ENCODE measurements around the gene SLIT3.

The SLIT3 gene

GRCh38 chr5:168813184-168813968 is 487.6 kb downstream of the SLIT3 start:
- no peak for DNase-seq

GRCh38 chr5:168810641-168811040 is 490.3 kb downstream of the SLIT3 start:
- no peak for DNase-seq

- no peak for DNase-seq
Measured at GRCh38 chr5:168809218-168809617, 491.7 kb downstream of the SLIT3 start.

- DNase-seq = no peak
Measured at GRCh38 chr5:168808051-168808616, 492.8 kb downstream of the SLIT3 start.

GRCh38 chr5:168807287-168807686 is 493.7 kb downstream of the SLIT3 start:
- no peak for DNase-seq

- DNase-seq = no peak
Measured at GRCh38 chr5:168803541-168803940, 497.4 kb downstream of the SLIT3 start.

GRCh38 chr5:168802337-168802736 is 498.6 kb downstream of the SLIT3 start:
- no peak for DNase-seq

- no peak for DNase-seq
Measured at GRCh38 chr5:168801567-168801966, 499.4 kb downstream of the SLIT3 start.

- no peak for DNase-seq
Measured at GRCh38 chr5:168800701-168801100, 500.2 kb downstream of the SLIT3 start.

GRCh38 chr5:168798065-168799023 is 502.6 kb downstream of the SLIT3 start:
- DNase-seq = peak; percentile 52

- no peak for DNase-seq
Measured at GRCh38 chr5:168796593-168797580, 504.1 kb downstream of the SLIT3 start.

- DNase-seq = no peak
Measured at GRCh38 chr5:168796000-168796399, 504.9 kb downstream of the SLIT3 start.

- DNase-seq = peak; percentile 80
Measured at GRCh38 chr5:168793841-168794837, 506.8 kb downstream of the SLIT3 start.

GRCh38 chr5:168792678-168793077 is 508.3 kb downstream of the SLIT3 start:
- DNase-seq = no peak

- DNase-seq = no peak
Measured at GRCh38 chr5:168790671-168791250, 510.2 kb downstream of the SLIT3 start.

- DNase-seq = no peak
Measured at GRCh38 chr5:168790002-168790635, 510.8 kb downstream of the SLIT3 start.

GRCh38 chr5:168788786-168789185 is 512.2 kb downstream of the SLIT3 start:
- DNase-seq = no peak

GRCh38 chr5:168788107-168788506 is 512.8 kb downstream of the SLIT3 start:
- no peak for DNase-seq

GRCh38 chr5:168786147-168786546 is 514.8 kb downstream of the SLIT3 start:
- no peak for DNase-seq

GRCh38 chr5:168784454-168784853 is 516.5 kb downstream of the SLIT3 start:
- DNase-seq = no peak

Measured in NK-92 treated with Interleukin-12 subunit alpha and Interleukin-12 subunit beta, amount 100 ng/mL, for 24 hours (cell line).